ENCODE data around the gene AOX1. TPM values are rescaled to one million over a fixed set of nuclear protein-coding genes. Genes with fewer than 3 reads are reported as not detected.
A peak's percentile ranks its signal among the peaks of the same experiment; 100 is the strongest.

Gene AOX1
- polyA plus RNA-seq, 1 of the 3 experiments (the other 2 are of a cell fraction): 3.3 TPM

DNA sequence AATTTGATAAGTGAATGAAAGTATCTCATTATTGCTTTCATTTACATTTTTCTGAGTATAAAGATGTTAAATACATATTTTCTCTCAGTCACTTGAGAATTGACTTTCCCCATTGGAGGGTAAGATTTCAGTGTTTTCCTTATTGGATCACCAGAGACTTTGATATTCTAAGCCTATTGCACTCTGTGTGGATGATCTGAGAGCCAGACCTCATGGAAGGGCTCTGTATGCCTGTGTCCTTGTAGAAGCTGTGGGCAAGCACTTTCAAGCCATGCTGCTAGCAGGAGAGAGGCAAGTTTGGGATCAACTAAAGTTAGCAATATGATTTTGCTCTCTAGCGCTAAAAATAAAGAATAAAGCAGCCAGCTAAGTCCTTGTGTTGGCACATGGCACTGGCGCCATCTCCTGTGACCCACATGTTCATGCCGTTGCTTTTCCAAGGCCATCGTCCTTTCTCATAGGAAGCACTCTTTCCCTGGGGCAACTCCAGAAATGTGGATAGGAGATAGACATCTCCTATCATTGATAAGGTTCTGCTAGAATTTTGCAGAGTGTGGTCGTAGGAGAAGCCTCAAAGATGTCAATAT is 72.6 kb downstream of the AOX1 start:
- TF ChIP-seq, protein P1, sequence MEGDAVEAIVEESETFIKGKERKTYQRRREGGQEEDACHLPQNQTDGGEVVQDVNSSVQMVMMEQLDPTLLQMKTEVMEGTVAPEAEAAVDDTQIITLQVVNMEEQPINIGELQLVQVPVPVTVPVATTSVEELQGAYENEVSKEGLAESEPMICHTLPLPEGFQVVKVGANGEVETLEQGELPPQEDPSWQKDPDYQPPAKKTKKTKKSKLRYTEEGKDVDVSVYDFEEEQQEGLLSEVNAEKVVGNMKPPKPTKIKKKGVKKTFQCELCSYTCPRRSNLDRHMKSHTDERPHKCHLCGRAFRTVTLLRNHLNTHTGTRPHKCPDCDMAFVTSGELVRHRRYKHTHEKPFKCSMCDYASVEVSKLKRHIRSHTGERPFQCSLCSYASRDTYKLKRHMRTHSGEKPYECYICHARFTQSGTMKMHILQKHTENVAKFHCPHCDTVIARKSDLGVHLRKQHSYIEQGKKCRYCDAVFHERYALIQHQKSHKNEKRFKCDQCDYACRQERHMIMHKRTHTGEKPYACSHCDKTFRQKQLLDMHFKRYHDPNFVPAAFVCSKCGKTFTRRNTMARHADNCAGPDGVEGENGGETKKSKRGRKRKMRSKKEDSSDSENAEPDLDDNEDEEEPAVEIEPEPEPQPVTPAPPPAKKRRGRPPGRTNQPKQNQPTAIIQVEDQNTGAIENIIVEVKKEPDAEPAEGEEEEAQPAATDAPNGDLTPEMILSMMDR (IDR thresholded peaks at IDR 0.05): peak; percentile 20; the same call in 1 of the 2 replicates
- TF ChIP-seq FOXJ3 (CRISPR knock-in tag; IDR thresholded peaks at IDR 0.05) (no peak), RAD21 (IDR thresholded peaks at IDR 0.05; ENCODE audit: low read length) (peak; percentile 53), NRF1 (IDR thresholded peaks at IDR 0.05; ENCODE audit: low read depth, low read length) (no peak), RFX5 (IDR thresholded peaks at IDR 0.05; ENCODE audit: low read length) (no peak), GABPA (IDR thresholded peaks at IDR 0.05; ENCODE audit: low read depth) (no peak), JUND (IDR thresholded peaks at IDR 0.05) (no peak)
- no peak for DNase-seq
- CTCF ChIA-PET: interaction anchor here (0.9 to 1.3 kb wide), 3 partner anchors 41 to 678 kb away, joined by 3 read pairs; no protein-coding TSS in a partner anchor

DNA sequence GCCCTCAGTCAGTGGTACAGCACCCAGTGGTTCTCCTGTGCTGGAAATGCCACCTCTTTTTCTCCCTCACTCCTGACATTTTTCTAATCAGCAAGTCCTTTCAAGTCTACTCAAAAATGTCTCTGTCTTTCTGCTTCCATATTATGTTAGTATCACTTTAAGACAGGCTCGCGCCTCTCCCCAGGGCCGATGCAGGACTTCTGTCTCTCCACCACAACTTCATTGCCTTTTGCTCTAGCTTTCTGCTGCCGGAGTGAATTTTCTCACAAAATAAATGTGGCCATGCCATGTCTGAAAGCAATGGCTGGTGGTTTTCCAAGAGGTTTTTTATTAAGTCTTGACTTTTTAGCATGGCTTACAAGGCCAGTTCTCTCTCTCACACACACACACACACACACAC is 73.6 kb downstream of the AOX1 start:
- ChIA-PET POLR2A (no interaction called here), CTCF (interaction anchor here (0.9 to 1.3 kb wide), 3 partner anchors 42 to 679 kb away, joined by 3 read pairs; no protein-coding TSS in a partner anchor)
- Histone ChIP-seq H3K9me2 (no peaks in the 10 kb centered on the region), H3K9me3 (no peaks in the 10 kb centered on the region), H3K27ac (ENCODE audit: low read depth in 2 of 2, low read length in 1 of 2) (no peak overlapping the region), H3K9ac (no peak overlapping the region), H3F3A (replicated peaks; ENCODE audit: insufficient read depth) (no peaks in the 10 kb centered on the region), H3K27me3 (ENCODE audit: insufficient read depth) (no peaks in the 10 kb centered on the region), H3K4me1 (ENCODE audit: control insufficient read depth in 1 of 2, insufficient read depth in 2 of 2, low read depth in 1 of 2, low read length in 1 of 2) (peaks cover 0 to 9% of the 10 kb centered on the region in 2 experiments; a peak in 2 of 4 replicates), H3K36me3 (replicated peaks in 1 of 2; ENCODE audit: control insufficient read depth in 1 of 2, insufficient read depth in 2 of 2, low read length in 1 of 2) (no peaks in the 10 kb centered on the region), H2AFZ (ENCODE audit: low read depth) (no peak overlapping the region), H3K4me2 (no peak overlapping the region), H3K79me2 (ENCODE audit: insufficient read depth) (no peaks in the 10 kb centered on the region), H4K20me1 (ENCODE audit: insufficient read depth) (no peaks in the 10 kb centered on the region), H3K4me3 (ENCODE audit: low read depth in 2 of 2, low read length in 1 of 2) (no peak overlapping the region)
- TF ChIP-seq, protein P2, sequence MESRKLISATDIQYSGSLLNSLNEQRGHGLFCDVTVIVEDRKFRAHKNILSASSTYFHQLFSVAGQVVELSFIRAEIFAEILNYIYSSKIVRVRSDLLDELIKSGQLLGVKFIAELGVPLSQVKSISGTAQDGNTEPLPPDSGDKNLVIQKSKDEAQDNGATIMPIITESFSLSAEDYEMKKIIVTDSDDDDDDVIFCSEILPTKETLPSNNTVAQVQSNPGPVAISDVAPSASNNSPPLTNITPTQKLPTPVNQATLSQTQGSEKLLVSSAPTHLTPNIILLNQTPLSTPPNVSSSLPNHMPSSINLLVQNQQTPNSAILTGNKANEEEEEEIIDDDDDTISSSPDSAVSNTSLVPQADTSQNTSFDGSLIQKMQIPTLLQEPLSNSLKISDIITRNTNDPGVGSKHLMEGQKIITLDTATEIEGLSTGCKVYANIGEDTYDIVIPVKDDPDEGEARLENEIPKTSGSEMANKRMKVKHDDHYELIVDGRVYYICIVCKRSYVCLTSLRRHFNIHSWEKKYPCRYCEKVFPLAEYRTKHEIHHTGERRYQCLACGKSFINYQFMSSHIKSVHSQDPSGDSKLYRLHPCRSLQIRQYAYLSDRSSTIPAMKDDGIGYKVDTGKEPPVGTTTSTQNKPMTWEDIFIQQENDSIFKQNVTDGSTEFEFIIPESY (IDR thresholded peaks at IDR 0.05; ENCODE audit: borderline replicate concordance, low read depth): no peak
- no peak for TF ChIP-seq YY1 (IDR thresholded peaks at IDR 0.05; ENCODE audit: low read depth)
- TF ChIP-seq MXI1 (IDR thresholded peaks at IDR 0.05; ENCODE audit: low read depth, low read length): no peak
- no peak for TF ChIP-seq ELF1 (IDR thresholded peaks at IDR 0.05)
- no peak for TF ChIP-seq TEAD4 (IDR thresholded peaks at IDR 0.05; ENCODE audit: borderline replicate concordance, insufficient read depth)
- TF ChIP-seq, protein P3, sequence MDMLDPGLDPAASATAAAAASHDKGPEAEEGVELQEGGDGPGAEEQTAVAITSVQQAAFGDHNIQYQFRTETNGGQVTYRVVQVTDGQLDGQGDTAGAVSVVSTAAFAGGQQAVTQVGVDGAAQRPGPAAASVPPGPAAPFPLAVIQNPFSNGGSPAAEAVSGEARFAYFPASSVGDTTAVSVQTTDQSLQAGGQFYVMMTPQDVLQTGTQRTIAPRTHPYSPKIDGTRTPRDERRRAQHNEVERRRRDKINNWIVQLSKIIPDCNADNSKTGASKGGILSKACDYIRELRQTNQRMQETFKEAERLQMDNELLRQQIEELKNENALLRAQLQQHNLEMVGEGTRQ (IDR thresholded peaks at IDR 0.05; ENCODE audit: borderline replicate concordance, low read depth, low read length): no peak
- TF ChIP-seq, protein P4, sequence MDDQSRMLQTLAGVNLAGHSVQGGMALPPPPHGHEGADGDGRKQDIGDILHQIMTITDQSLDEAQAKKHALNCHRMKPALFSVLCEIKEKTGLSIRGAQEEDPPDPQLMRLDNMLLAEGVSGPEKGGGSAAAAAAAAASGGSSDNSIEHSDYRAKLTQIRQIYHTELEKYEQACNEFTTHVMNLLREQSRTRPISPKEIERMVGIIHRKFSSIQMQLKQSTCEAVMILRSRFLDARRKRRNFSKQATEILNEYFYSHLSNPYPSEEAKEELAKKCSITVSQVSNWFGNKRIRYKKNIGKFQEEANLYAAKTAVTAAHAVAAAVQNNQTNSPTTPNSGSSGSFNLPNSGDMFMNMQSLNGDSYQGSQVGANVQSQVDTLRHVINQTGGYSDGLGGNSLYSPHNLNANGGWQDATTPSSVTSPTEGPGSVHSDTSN (IDR thresholded peaks at IDR 0.05): no peak
- no peak for TF ChIP-seq FOXM1 (IDR thresholded peaks at IDR 0.05; ENCODE audit: low read depth)
- TF ChIP-seq GATA2 (CRISPR knock-in tag; IDR thresholded peaks at IDR 0.05): no peak
- no peak for TF ChIP-seq MEF2A (IDR thresholded peaks at IDR 0.05; ENCODE audit: borderline replicate concordance, low read depth)
- no peak for TF ChIP-seq POLR2AphosphoS5 (IDR thresholded peaks at IDR 0.05; ENCODE audit: low read depth, low read length)
- no peak for TF ChIP-seq RCOR1 (IDR thresholded peaks at IDR 0.05; ENCODE audit: low read length)
- TF ChIP-seq, protein P5, sequence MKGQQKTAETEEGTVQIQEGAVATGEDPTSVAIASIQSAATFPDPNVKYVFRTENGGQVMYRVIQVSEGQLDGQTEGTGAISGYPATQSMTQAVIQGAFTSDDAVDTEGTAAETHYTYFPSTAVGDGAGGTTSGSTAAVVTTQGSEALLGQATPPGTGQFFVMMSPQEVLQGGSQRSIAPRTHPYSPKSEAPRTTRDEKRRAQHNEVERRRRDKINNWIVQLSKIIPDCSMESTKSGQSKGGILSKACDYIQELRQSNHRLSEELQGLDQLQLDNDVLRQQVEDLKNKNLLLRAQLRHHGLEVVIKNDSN (IDR thresholded peaks at IDR 0.05; ENCODE audit: borderline replicate concordance, low read depth): no peak
- TF ChIP-seq TAF1 (IDR thresholded peaks at IDR 0.05; ENCODE audit: borderline replicate concordance, low read depth, low read length): no peak
- TF ChIP-seq EZH2phosphoT487 (IDR thresholded peaks at IDR 0.05; ENCODE audit: borderline replicate concordance, low read depth): no peak
- TF ChIP-seq NFIC (IDR thresholded peaks at IDR 0.05; ENCODE audit: borderline replicate concordance): no peak
- TF ChIP-seq RXRA (IDR thresholded peaks at IDR 0.05; ENCODE audit: borderline replicate concordance, low read depth): no peak
- DNase-seq: no peak
- 96% methylated on average over 4 of the region's 4 CpGs for WGBS (ENCODE audit: low lambda C conversion rate)

More for the DNA sequence above, 72.6 kb downstream of the AOX1 start:
- H3K9me3 ChIP-seq: no peaks in the 10 kb centered on the region
- no peaks in the 10 kb centered on the region for H3K9me2 ChIP-seq
- POLR2A ChIA-PET: no interaction called here
- H3K4me3 ChIP-seq (ENCODE audit: low read depth in 2 of 2, low read length in 1 of 2): no peak overlapping the region
- no peaks in the 10 kb centered on the region for H4K20me1 ChIP-seq (ENCODE audit: insufficient read depth)
- no peak overlapping the region for H3K27ac ChIP-seq (ENCODE audit: low read depth in 2 of 2, low read length in 1 of 2)
- peaks cover 0 to 9% of the 10 kb centered on the region in 2 experiments; a peak in 2 of 4 replicates for H3K4me1 ChIP-seq (ENCODE audit: control insufficient read depth in 1 of 2, insufficient read depth in 2 of 2, low read depth in 1 of 2, low read length in 1 of 2)
- no peak overlapping the region for H3K9ac ChIP-seq
- no peak overlapping the region for H2AFZ ChIP-seq (ENCODE audit: low read depth)
- H3K4me2 ChIP-seq: no peak overlapping the region
- WGBS (ENCODE audit: low lambda C conversion rate): 74% methylated on average over 5 of the region's 5 CpGs
- no peaks in the 10 kb centered on the region for H3K36me3 ChIP-seq (replicated peaks in 1 of 2; ENCODE audit: control insufficient read depth in 1 of 2, insufficient read depth in 2 of 2, low read length in 1 of 2)
- no peaks in the 10 kb centered on the region for H3K79me2 ChIP-seq (ENCODE audit: insufficient read depth)
- H3K27me3 ChIP-seq (ENCODE audit: insufficient read depth): no peaks in the 10 kb centered on the region
- H3F3A ChIP-seq (replicated peaks; ENCODE audit: insufficient read depth): no peaks in the 10 kb centered on the region
